ENCODE data around the gene SYNE3. TPM values are rescaled to one million over a fixed set of nuclear protein-coding genes. Genes with fewer than 3 reads are reported as not detected.

SYNE3 gene
- total and polyA plus RNA-seq, 7 experiments from 2014 or later = 6.8 to 83.9 (median 49.1) TPM

DNA sequence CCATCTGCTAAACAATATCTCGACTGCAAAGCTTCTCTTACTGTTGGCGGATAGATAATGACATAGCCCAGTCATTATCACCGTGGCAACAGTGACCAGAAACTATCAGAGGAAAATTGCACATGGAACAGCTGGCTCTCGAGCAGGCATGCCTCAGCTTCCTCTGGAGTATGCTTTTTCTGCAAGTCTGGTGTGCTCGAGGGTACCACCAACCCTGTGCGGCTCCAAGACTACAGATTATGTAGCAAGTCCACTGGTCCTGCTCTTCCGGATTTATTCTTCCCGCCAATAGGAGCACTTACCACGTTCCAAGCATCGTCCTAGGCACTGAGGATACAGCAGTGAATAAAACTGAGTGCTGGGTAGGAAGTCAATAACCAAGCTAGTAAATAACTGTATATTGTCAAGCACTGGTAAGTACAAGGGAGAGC lies 17.0 kb upstream of the SYNE3 start:
- H3K27me3 Mint-ChIP-seq = no peaks in the 10 kb centered on the region
- ChIA-PET POLR2A (interaction anchor here (1.0 to 3.2 kb wide), 7 partner anchors 10 to 466 kb away, joined by 3 to 26 read pairs (median 8); no protein-coding TSS in a partner anchor), CTCF (interaction anchor here (2.2 to 2.6 kb wide), 2 partner anchors 9 to 91 kb away, joined by 9 to 11 read pairs; no protein-coding TSS in a partner anchor)
- intact Hi-C loops (cut with micrococcal nuclease) = loop anchor here (5.0 kb wide), 4 partner anchors 36 to 1351 kb away; partner anchors contain the start of gene PAPOLA (in 1 of the 2)
- peaks cover 0 to 12% (median 7%) of the 10 kb centered on the region in 5 donors for H3K36me3 Mint-ChIP-seq
- Histone ChIP-seq H3K27ac (ENCODE audit: low read depth, low read length) (peak overlapping the region; percentile 83), H3K36me3 (ENCODE audit: control insufficient read depth in 2 of 3, insufficient read depth in 3 of 3, low read length in 3 of 3) (peaks cover 0 to 8% (median 0%) of the 10 kb centered on the region in 3 experiments), H3K27me3 (ENCODE audit: control insufficient read depth in 2 of 2, insufficient read depth in 2 of 2, low read length in 2 of 2) (no peaks in the 10 kb centered on the region), H3K4me3 (ENCODE audit: low read length) (peak overlapping the region; percentile 77), H3K4me1 (ENCODE audit: control insufficient read depth in 2 of 2, insufficient read depth in 2 of 2, low read length in 2 of 2) (peaks cover 25 to 27% of the 10 kb centered on the region in 2 donors), H3K9me3 (ENCODE audit: control insufficient read depth in 2 of 3, low read length in 3 of 3) (no peaks in the 10 kb centered on the region)
- H3K9me3 Mint-ChIP-seq = no peaks in the 10 kb centered on the region
- ATAC-seq (no peak), DNase-seq (peak in 1 of 9 donors; percentile 18)
- H3K4me1 Mint-ChIP-seq = peaks cover 33 to 81% (median 70%) of the 10 kb centered on the region in 7 donors
- peak overlapping the region; percentile 71 to 98 (median 95) for H3K27ac Mint-ChIP-seq
- H3K4me3 Mint-ChIP-seq = peak overlapping the region; percentile 90 to 99 (median 92)

DNA sequence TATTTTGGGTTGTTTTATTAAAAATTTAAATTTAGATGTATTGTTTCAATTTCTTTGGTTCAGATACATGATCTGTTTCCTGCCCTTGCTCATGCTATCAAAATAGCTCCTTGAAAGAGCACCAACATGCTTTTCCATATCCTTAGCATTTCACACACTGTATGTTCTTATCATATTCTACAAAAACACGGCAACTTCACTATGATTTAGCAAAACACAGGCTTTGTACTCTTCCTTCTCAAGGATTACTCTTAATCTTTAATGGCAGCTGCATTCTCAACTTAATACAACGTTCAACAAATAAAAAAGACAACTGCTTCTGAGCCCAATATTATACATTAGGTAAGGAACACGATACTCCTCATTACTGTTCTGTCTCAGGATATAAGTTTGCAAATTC lies 15.5 kb upstream of the SYNE3 start:
- Mint-ChIP-seq H3K4me1 (peaks cover 32 to 75% (median 67%) of the 10 kb centered on the region in 7 donors), H3K36me3 (peaks cover 0 to 12% (median 7%) of the 10 kb centered on the region in 5 donors), H3K4me3 (peak overlapping the region; percentile 31 to 99 (median 92)), H3K27ac (peak overlapping the region; percentile 5 to 98 (median 62)), H3K9me3 (no peaks in the 10 kb centered on the region), H3K27me3 (no peaks in the 10 kb centered on the region)
- H3K9me3 ChIP-seq (ENCODE audit: control insufficient read depth in 2 of 3, low read length in 3 of 3) = no peaks in the 10 kb centered on the region
- H3K4me1 ChIP-seq (ENCODE audit: control insufficient read depth in 2 of 2, insufficient read depth in 2 of 2, low read length in 2 of 2) = peaks cover 27 to 31% of the 10 kb centered on the region in 2 donors
- H3K27me3 ChIP-seq (ENCODE audit: control insufficient read depth in 2 of 2, insufficient read depth in 2 of 2, low read length in 2 of 2) = no peaks in the 10 kb centered on the region
- no peak for ATAC-seq
- ChIA-PET CTCF (interaction anchor here (10.2 kb wide), 1 partner anchor 91 kb away, joined by 209 read pairs; no protein-coding TSS in a partner anchor), POLR2A (interaction anchor here (1.9 kb wide), 1 partner anchor 16 kb away, joined by 8 read pairs; the partner anchor contains the start of gene SYNE3)
- intact Hi-C loops (cut with micrococcal nuclease) = loop anchor here (5.0 kb wide), 4 partner anchors 35 to 1350 kb away; partner anchors contain the start of gene PAPOLA (in 1 of the 2)
- peak overlapping the region; percentile 50 for H3K27ac ChIP-seq (ENCODE audit: low read depth, low read length)
- no peak for DNase-seq
- peaks cover 0 to 8% (median 0%) of the 10 kb centered on the region in 3 experiments for H3K36me3 ChIP-seq (ENCODE audit: control insufficient read depth in 2 of 3, insufficient read depth in 3 of 3, low read length in 3 of 3)
- H3K4me3 ChIP-seq (ENCODE audit: low read length) = no peak overlapping the region

DNA sequence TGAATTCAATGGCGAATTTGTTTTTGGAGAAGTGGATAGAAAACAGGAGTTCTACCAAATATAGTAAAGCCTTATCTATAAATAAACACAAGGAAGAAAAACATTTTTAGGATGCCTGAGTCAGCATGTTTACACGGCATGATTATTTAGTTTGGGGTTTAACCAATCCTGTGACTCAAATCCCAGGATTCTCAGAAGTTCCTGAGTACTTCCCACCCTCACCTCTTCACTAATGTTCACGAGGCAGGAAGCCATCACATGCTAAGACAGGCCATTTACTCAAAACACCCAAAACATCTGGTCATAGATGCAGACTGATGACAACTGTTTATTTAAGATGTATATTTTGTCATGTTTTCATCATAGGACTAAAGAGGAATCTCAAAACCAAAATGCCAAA lies 15.0 kb upstream of the SYNE3 start:
- DNase-seq (no peak), ATAC-seq (no peak)
- Histone ChIP-seq H3K36me3 (ENCODE audit: control insufficient read depth in 2 of 3, insufficient read depth in 3 of 3, low read length in 3 of 3) (peaks cover 0 to 8% (median 0%) of the 10 kb centered on the region in 3 experiments), H3K27me3 (ENCODE audit: control insufficient read depth in 2 of 2, insufficient read depth in 2 of 2, low read length in 2 of 2) (no peaks in the 10 kb centered on the region), H3K4me3 (ENCODE audit: low read length) (no peak overlapping the region), H3K9me3 (ENCODE audit: control insufficient read depth in 2 of 3, low read length in 3 of 3) (no peaks in the 10 kb centered on the region), H3K4me1 (ENCODE audit: control insufficient read depth in 2 of 2, insufficient read depth in 2 of 2, low read length in 2 of 2) (peaks cover 26 to 32% of the 10 kb centered on the region in 2 donors), H3K27ac (ENCODE audit: low read depth, low read length) (peak overlapping the region; percentile 50)
- POLR2A ChIA-PET = interaction anchor here (1.1 to 1.9 kb wide), 3 partner anchors 11 to 86 kb away, joined by 3 to 8 read pairs (median 5); partner anchors contain the start of gene SYNE3
- H3K9me3 Mint-ChIP-seq = no peaks in the 10 kb centered on the region
- peaks cover 31 to 74% (median 67%) of the 10 kb centered on the region in 7 donors for H3K4me1 Mint-ChIP-seq
- H3K4me3 Mint-ChIP-seq = peak overlapping the region in 1 of 10 donors; percentile 19
- intact Hi-C loops (cut with micrococcal nuclease) = loop anchor here (5.0 kb wide), 4 partner anchors 34 to 1349 kb away; partner anchors contain the start of gene PAPOLA (in 1 of the 2)
- peak overlapping the region in 6 of 9 donors; percentile 23 to 71 (median 32) for H3K27ac Mint-ChIP-seq
- H3K27me3 Mint-ChIP-seq = no peaks in the 10 kb centered on the region
- H3K36me3 Mint-ChIP-seq = peaks cover 0 to 12% (median 7%) of the 10 kb centered on the region in 5 donors
- CTCF ChIA-PET = interaction anchor here (10.2 kb wide), 1 partner anchor 90 kb away, joined by 209 read pairs; no protein-coding TSS in a partner anchor

DNA sequence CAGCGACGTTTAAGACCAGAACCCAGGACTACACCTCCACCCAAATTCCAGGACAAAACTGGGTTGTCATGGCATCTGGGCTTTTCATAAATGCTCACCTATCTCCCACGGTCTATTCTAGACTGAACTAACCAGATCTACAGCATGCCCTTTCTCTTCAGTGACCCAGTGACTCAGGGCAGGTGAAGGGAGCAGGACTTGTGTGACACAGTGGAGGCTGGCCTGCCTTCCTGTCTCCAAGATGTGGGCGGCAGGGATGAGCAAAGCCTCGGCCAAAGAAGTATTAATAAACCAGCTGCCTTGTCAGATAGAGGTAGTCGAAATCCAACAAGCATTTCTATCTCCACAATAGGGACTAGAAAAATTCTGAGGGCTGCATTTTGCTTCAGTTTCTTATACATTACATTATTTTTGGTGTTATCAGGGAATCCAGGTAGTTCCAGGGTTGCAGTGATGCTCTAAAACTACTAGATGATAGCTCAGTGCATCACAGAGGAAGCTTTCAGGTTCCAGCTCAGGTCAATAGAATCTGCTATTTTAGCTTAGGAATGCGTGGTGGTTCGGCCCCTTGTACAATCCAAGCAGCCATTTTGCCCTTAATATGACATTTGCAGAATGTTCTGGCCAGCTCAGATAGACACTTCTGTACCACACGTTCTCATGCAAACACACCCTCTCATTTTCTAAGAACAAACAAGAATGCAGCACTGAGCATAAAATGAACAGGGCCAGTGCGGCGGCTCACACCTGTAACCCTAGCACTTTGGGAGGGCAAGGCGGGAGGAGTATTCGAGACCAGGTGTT lies 14.2 kb upstream of the SYNE3 start:
- intact Hi-C loops (cut with micrococcal nuclease) = loop anchor here (5.0 kb wide), 4 partner anchors 33 to 1348 kb away; partner anchors contain the start of gene PAPOLA (in 1 of the 2)
- no peaks in the 10 kb centered on the region for H3K27me3 Mint-ChIP-seq
- Histone ChIP-seq H3K27me3 (ENCODE audit: control insufficient read depth in 2 of 2, insufficient read depth in 2 of 2, low read length in 2 of 2) (no peaks in the 10 kb centered on the region), H3K4me3 (ENCODE audit: low read length) (no peak overlapping the region), H3K9me3 (ENCODE audit: control insufficient read depth in 2 of 3, low read length in 3 of 3) (no peaks in the 10 kb centered on the region), H3K36me3 (ENCODE audit: control insufficient read depth in 2 of 3, insufficient read depth in 3 of 3, low read length in 3 of 3) (peaks cover 0 to 8% (median 0%) of the 10 kb centered on the region in 3 experiments), H3K4me1 (ENCODE audit: control insufficient read depth in 2 of 2, insufficient read depth in 2 of 2, low read length in 2 of 2) (peaks cover 18 to 25% of the 10 kb centered on the region in 2 donors), H3K27ac (ENCODE audit: low read depth, low read length) (no peak overlapping the region)
- CTCF ChIA-PET = interaction anchor here (0.7 to 10.2 kb wide), 2 partner anchors 66 to 89 kb away, joined by 3 to 209 read pairs; no protein-coding TSS in a partner anchor
- H3K36me3 Mint-ChIP-seq = peaks cover 0 to 12% (median 7%) of the 10 kb centered on the region in 5 donors
- H3K9me3 Mint-ChIP-seq = no peaks in the 10 kb centered on the region
- H3K4me3 Mint-ChIP-seq = no peak overlapping the region
- H3K4me1 Mint-ChIP-seq = peaks cover 31 to 74% (median 67%) of the 10 kb centered on the region in 7 donors
- peak overlapping the region; percentile 12 to 74 (median 32) for H3K27ac Mint-ChIP-seq
- POLR2A ChIA-PET = interaction anchor here (0.7 to 1.9 kb wide), 4 partner anchors 10 to 88 kb away, joined by 3 to 8 read pairs (median 4); partner anchors contain the start of gene SYNE3
- ATAC-seq = no peak
- no peak for DNase-seq

DNA sequence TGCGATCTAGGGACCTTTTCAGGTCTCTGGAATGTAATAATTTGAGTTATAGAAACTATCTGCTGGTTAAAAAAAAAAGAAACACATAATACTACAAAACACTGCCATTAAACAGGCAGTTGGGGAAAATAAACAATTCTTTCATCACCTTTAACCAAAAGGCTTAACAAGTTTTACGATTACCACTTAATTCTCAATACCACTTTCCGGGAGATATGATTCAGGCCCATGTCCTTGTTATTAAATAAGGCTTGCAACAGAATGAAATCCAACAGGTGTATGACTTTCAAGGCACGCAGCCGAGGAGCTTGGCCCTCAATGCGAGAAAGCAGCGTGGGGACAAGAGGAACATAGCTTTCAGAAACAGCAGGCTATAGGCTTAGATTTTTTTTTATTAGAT lies 12.8 kb upstream of the SYNE3 start:
- CTCF ChIA-PET = interaction anchor here (0.6 to 10.2 kb wide), 6 partner anchors 31 to 88 kb away, joined by 3 to 209 read pairs (median 4); no protein-coding TSS in a partner anchor

More for the DNA sequence above, 12.8 kb upstream of the SYNE3 start:
- Histone ChIP-seq H3K9me3 (ENCODE audit: control insufficient read depth in 2 of 3, low read length in 3 of 3) (no peaks in the 10 kb centered on the region), H3K27ac (ENCODE audit: low read depth, low read length) (no peak overlapping the region), H3K4me1 (ENCODE audit: control insufficient read depth in 2 of 2, insufficient read depth in 2 of 2, low read length in 2 of 2) (peaks cover 23 to 35% of the 10 kb centered on the region in 2 donors), H3K36me3 (ENCODE audit: control insufficient read depth in 2 of 3, insufficient read depth in 3 of 3, low read length in 3 of 3) (peaks cover 0 to 7% (median 0%) of the 10 kb centered on the region in 3 experiments), H3K4me3 (ENCODE audit: low read length) (no peak overlapping the region), H3K27me3 (ENCODE audit: control insufficient read depth in 2 of 2, insufficient read depth in 2 of 2, low read length in 2 of 2) (no peaks in the 10 kb centered on the region)
- peak overlapping the region in 6 of 9 donors; percentile 7 to 73 (median 34) for H3K27ac Mint-ChIP-seq
- no peak for DNase-seq
- no peaks in the 10 kb centered on the region for H3K9me3 Mint-ChIP-seq
- POLR2A ChIA-PET = interaction anchor here (1.1 to 17.2 kb wide), 2 partner anchors 68 to 87 kb away, joined by 4 to 255 read pairs; no protein-coding TSS in a partner anchor
- no peak overlapping the region for H3K4me3 Mint-ChIP-seq
- peaks cover 0 to 12% (median 7%) of the 10 kb centered on the region in 5 donors for H3K36me3 Mint-ChIP-seq
- H3K27me3 Mint-ChIP-seq = no peaks in the 10 kb centered on the region
- intact Hi-C loops (cut with micrococcal nuclease) = no loop called here
- no peak for ATAC-seq
- peaks cover 35 to 79% (median 75%) of the 10 kb centered on the region in 7 donors for H3K4me1 Mint-ChIP-seq

Measured in naive thymus-derived CD4-positive, alpha-beta T cell (primary cell).